HepG2 (cell line): ENCODE results near the gene SEPHS2. TPM values are rescaled to one million over a fixed set of nuclear protein-coding genes. Genes with fewer than 3 reads are reported as not detected.

ENCODE experiments used
- ARNT2 ChIP-seq: sonication (generic); formaldehyde crosslinking; IDR thresholded peaks from 2 replicates; pipeline ENCODE4 v1.8.0; 2022; ENCODE audit warnings: mild to moderate bottlenecking, low read depth, missing genetic modification reagents, moderate library complexity
- CBX5 ChIP-seq: sonication (generic); formaldehyde crosslinking; IDR thresholded peaks from 2 replicates; pipeline ENCODE4 v1.4.0; 2020; ENCODE audit warnings: missing genetic modification reagents, borderline replicate concordance
- CHD4 ChIP-seq: fragments of 200-600 bp; sonication (generic); IDR thresholded peaks from 2 replicates; pipeline ENCODE4 v1.7.0; 2017; ENCODE audit warnings: mild to moderate bottlenecking, low read length, borderline replicate concordance
- ERF ChIP-seq: IDR thresholded peaks from 2 replicates; pipeline ENCODE4 v1.6.1; 2018; ENCODE audit warnings: missing biosample characterization, missing genetic modification reagents
- JDP2 ChIP-seq: sonication (generic); formaldehyde crosslinking; IDR thresholded peaks from 2 replicates; pipeline ENCODE4 v1.8.1; 2022; ENCODE audit warnings: missing genetic modification reagents, borderline replicate concordance
- MTA1 ChIP-seq: sonication (generic); formaldehyde crosslinking; IDR thresholded peaks from 2 replicates; pipeline ENCODE4 v1.4.0; 2020; ENCODE audit warnings: missing genetic modification reagents, mild to moderate bottlenecking, borderline replicate concordance
- SCMH1 ChIP-seq: sonication (generic); formaldehyde crosslinking; IDR thresholded peaks from 2 replicates; pipeline ENCODE4 v1.9.0; 2021; ENCODE audit warnings: missing genetic modification reagents, mild to moderate bottlenecking, borderline replicate concordance
- ZNF251 ChIP-seq: sonication (generic); formaldehyde crosslinking; IDR thresholded peaks from 2 replicates; pipeline ENCODE4 v1.9.0; 2021; ENCODE audit warnings: mild to moderate bottlenecking, missing genetic modification reagents
- ZNF737 ChIP-seq: sonication (generic); formaldehyde crosslinking; IDR thresholded peaks from 2 replicates; pipeline ENCODE4 v1.5.0; 2020; ENCODE audit warnings: missing genetic modification reagents, mild to moderate bottlenecking, borderline replicate concordance
- ZNF773 ChIP-seq: sonication (generic); formaldehyde crosslinking; IDR thresholded peaks from 2 replicates; pipeline ENCODE4 v1.4.0; 2020; ENCODE audit warnings: missing genetic modification reagents, borderline replicate concordance
- polyA plus RNA-seq, 8 experiments: library from polyadenylated mRNA; depleted of rRNA in 3 of 8; stranded (reverse) in 7 of 8; unstranded in 1 of 8; fragments of >200 nt; fragmentation: Illumina TruSeq in 4 of 8; extraction: Trizol in 4 of 8; gene quantifications; 2 replicates each; pipeline versions ENCODE4 v1.2.1 to v1.2.3, GENCODE V29; 2011 to 2016; ENCODE audit warnings: low read depth in 4 of 8, missing spikeins in 1 of 8, mixed read lengths in 1 of 8; ENCODE audit not compliant: insufficient read depth in 1 of 8
- total RNA-seq, 5 experiments: library from RNA; depleted of rRNA; stranded (reverse); fragments of >200 nt; fragmentation: Illumina TruSeq; extraction: Trizol; gene quantifications; 2 replicates each; pipeline ENCODE4 v1.2.3, GENCODE V29; 2016; ENCODE audit warnings: low read depth in 1 of 5
- TF ChIP-seq, protein P1 (sequence below): sonication (generic); formaldehyde crosslinking; conservative IDR thresholded peaks from 2 replicates; pipeline ENCODE4 v1.4.0; 2020; ENCODE audit warnings: missing genetic modification reagents
- TF ChIP-seq, protein P2 (sequence below): sonication (generic); formaldehyde crosslinking; IDR thresholded peaks from 2 replicates; pipeline ENCODE4 v1.4.0; 2020; ENCODE audit warnings: mild to moderate bottlenecking, low read depth, missing genetic modification reagents
- TF ChIP-seq, protein P3 (sequence below): sonication (generic); formaldehyde crosslinking; IDR thresholded peaks from 2 replicates; pipeline ENCODE4 v1.4.0; 2020; ENCODE audit warnings: missing genetic modification reagents, mild to moderate bottlenecking, borderline replicate concordance
- TF ChIP-seq, protein P4 (sequence below): IDR thresholded peaks from 2 replicates; pipeline ENCODE4 v1.6.1; 2016; ENCODE audit warnings: missing genetic modification reagents, missing compliant biosample characterization
- TF ChIP-seq, protein P5 (sequence below): sonication (generic); formaldehyde crosslinking; IDR thresholded peaks from 2 replicates; pipeline ENCODE4 v1.4.0; 2020; ENCODE audit warnings: missing genetic modification reagents
- TF ChIP-seq, protein P6 (sequence below): sonication (generic); formaldehyde crosslinking; IDR thresholded peaks from 2 replicates; pipeline ENCODE4 v1.8.1; 2023; ENCODE audit warnings: missing genetic modification reagents, mild to moderate bottlenecking, borderline replicate concordance
- TF ChIP-seq, protein P7 (sequence below): sonication (generic); formaldehyde crosslinking; IDR thresholded peaks from 2 replicates; pipeline ENCODE4 v1.9.0; 2021; ENCODE audit warnings: missing genetic modification reagents, borderline replicate concordance

SEPHS2 gene
- total and polyA plus RNA-seq, 2 of the 13 experiments (the other 11 are each of a cell fraction or from before 2014, with no cell fraction given): 20.7 to 127 TPM

DNA sequence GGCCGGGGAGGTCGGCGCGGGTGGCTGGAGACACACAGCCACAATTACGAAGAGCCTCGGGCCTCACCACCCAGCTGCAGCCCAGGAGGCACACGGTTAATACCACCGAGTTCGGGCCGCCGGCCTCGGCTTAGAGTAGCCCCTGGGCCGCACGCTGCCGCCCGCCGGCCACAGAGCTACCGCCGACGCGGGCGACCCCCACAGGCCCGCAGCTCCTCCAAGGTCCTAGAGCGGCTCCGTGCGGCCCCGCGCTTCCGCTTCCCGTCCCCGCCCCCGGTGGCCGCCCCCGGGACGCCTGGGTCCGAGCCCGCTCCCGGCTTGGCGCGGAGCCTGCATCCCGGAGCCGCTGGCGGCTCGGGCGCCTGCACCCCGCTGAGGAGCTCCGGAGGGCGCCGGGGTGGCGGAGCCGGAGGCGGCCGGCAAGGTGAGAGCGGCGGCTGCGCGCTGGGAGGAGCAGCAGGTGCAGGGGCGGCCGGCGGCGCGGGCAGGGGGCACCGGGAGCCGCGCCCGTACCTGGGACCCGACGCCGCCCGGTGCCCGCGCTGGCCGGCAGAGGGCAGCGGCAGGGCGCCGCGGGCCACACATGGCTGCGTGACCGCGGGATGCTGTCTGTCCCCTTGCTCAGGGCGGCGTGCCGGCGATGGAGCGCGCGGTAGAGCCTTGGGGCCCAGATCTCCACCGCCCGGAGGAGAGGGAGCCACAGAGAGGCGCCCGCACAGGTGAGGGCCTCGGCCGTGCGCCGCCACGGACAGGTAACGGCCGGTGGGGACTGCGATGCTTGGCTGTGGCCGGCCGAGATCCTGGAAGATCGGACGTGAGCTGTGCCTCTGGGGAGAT lies 50.3 kb downstream of the SEPHS2 start, which contains the start of gene ZNF48 (continued):
- TF ChIP-seq ZNF737: 0 out of 2 replicates have a peak, but pooled peaks have one; percentile 47
- peak; percentile 33; the same call in 1 of the 2 replicates for TF ChIP-seq MTA1
- TF ChIP-seq, protein P1, sequence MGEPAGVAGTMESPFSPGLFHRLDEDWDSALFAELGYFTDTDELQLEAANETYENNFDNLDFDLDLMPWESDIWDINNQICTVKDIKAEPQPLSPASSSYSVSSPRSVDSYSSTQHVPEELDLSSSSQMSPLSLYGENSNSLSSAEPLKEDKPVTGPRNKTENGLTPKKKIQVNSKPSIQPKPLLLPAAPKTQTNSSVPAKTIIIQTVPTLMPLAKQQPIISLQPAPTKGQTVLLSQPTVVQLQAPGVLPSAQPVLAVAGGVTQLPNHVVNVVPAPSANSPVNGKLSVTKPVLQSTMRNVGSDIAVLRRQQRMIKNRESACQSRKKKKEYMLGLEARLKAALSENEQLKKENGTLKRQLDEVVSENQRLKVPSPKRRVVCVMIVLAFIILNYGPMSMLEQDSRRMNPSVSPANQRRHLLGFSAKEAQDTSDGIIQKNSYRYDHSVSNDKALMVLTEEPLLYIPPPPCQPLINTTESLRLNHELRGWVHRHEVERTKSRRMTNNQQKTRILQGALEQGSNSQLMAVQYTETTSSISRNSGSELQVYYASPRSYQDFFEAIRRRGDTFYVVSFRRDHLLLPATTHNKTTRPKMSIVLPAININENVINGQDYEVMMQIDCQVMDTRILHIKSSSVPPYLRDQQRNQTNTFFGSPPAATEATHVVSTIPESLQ: no peak
- TF ChIP-seq, protein P2, sequence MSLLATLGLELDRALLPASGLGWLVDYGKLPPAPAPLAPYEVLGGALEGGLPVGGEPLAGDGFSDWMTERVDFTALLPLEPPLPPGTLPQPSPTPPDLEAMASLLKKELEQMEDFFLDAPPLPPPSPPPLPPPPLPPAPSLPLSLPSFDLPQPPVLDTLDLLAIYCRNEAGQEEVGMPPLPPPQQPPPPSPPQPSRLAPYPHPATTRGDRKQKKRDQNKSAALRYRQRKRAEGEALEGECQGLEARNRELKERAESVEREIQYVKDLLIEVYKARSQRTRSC: peak; percentile 82; the same call in 1 of the 2 replicates
- TF ChIP-seq CHD4: no peak
- TF ChIP-seq JDP2: peak; percentile 31; the same call in 1 of the 2 replicates
- peak; percentile 91 for TF ChIP-seq ERF
- TF ChIP-seq, protein P3, sequence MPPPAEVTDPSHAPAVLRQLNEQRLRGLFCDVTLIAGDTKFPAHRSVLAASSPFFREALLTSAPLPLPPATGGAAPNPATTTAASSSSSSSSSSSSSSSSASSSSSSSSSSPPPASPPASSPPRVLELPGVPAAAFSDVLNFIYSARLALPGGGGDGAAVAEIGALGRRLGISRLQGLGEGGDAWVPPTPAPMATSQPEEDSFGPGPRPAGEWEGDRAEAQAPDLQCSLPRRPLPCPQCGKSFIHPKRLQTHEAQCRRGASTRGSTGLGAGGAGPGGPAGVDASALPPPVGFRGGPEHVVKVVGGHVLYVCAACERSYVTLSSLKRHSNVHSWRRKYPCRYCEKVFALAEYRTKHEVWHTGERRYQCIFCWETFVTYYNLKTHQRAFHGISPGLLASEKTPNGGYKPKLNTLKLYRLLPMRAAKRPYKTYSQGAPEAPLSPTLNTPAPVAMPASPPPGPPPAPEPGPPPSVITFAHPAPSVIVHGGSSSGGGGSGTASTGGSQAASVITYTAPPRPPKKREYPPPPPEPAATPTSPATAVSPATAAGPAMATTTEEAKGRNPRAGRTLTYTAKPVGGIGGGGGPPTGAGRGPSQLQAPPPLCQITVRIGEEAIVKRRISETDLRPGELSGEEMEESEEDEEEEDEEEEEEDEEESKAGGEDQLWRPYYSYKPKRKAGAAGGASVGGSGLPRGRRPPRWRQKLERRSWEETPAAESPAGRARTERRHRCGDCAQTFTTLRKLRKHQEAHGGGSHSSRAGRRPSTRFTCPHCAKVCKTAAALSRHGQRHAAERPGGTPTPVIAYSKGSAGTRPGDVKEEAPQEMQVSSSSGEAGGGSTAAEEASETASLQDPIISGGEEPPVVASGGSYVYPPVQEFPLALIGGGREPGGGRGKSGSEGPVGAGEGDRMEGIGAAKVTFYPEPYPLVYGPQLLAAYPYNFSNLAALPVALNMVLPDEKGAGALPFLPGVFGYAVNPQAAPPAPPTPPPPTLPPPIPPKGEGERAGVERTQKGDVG (CRISPR knock-in tag): no peak; the same call in 1 of the 2 replicates
- TF ChIP-seq, protein P4, sequence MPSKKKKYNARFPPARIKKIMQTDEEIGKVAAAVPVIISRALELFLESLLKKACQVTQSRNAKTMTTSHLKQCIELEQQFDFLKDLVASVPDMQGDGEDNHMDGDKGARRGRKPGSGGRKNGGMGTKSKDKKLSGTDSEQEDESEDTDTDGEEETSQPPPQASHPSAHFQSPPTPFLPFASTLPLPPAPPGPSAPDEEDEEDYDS (CRISPR knock-in tag): no peak; the same call in 1 of the 2 replicates
- no peak for TF ChIP-seq ZNF251 (CRISPR knock-in tag)
- TF ChIP-seq, protein P5, sequence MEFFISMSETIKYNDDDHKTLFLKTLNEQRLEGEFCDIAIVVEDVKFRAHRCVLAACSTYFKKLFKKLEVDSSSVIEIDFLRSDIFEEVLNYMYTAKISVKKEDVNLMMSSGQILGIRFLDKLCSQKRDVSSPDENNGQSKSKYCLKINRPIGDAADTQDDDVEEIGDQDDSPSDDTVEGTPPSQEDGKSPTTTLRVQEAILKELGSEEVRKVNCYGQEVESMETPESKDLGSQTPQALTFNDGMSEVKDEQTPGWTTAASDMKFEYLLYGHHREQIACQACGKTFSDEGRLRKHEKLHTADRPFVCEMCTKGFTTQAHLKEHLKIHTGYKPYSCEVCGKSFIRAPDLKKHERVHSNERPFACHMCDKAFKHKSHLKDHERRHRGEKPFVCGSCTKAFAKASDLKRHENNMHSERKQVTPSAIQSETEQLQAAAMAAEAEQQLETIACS (CRISPR knock-in tag): peak; percentile 48
- TF ChIP-seq ZNF773 (CRISPR knock-in tag): no peak
- TF ChIP-seq ARNT2: peak; percentile 87
- TF ChIP-seq, protein P6, sequence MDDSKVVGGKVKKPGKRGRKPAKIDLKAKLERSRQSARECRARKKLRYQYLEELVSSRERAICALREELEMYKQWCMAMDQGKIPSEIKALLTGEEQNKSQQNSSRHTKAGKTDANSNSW (CRISPR knock-in tag): no peak
- TF ChIP-seq CBX5 (CRISPR knock-in tag): peak; percentile 69; the same call in 1 of the 2 replicates
- TF ChIP-seq, protein P7, sequence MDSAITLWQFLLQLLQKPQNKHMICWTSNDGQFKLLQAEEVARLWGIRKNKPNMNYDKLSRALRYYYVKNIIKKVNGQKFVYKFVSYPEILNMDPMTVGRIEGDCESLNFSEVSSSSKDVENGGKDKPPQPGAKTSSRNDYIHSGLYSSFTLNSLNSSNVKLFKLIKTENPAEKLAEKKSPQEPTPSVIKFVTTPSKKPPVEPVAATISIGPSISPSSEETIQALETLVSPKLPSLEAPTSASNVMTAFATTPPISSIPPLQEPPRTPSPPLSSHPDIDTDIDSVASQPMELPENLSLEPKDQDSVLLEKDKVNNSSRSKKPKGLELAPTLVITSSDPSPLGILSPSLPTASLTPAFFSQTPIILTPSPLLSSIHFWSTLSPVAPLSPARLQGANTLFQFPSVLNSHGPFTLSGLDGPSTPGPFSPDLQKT (CRISPR knock-in tag): no peak
- TF ChIP-seq SCMH1 (CRISPR knock-in tag): no peak
